KG1 (cell line): ENCODE results near the gene ATP8B4.

Source experiments
- DNase-seq: peaks from one replicate; lab custom pipeline; 2025; lab: John Stamatoyannopoulos, UW

The ATP8B4 gene

DNA sequence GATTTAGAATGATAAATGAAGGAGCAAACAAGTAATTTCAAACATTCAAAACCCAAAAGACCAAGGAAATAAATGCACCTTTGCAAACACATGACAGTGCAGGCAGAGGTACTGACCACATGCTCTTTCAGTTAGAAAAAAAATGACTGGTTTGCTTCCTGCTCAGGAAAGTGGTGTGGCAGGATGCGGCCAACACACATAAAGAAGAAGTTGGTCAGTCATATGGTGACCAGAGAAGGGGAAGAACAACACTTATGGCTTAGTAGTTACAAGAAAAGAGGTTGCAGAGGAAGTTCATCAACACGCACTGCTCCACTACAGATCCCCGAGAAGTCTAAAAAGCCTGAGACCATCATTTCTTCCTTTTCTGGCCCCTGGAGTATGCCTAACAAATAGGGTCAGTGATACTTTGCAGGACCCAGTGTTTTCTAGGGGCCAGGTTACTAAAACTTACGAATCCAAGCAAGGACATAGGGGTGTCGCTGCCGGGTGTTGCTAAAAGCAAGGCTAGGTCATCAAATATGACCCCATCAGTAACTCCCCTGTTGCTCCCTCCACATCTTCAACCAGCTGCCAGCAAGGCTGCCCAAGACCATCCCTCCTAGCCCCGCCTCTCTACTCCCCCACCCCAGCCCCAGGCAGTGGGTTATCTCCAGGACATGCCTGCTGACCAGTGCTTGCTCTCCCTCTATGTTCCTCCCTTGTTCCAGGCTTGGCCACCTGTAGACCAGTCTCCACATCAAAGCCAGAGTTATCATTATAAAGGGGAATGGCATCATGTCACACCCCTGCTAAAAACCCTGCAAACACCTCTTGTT lies 11.2 kb downstream of the ATP8B4 start:
- peak; percentile 62 for DNase-seq

DNA sequence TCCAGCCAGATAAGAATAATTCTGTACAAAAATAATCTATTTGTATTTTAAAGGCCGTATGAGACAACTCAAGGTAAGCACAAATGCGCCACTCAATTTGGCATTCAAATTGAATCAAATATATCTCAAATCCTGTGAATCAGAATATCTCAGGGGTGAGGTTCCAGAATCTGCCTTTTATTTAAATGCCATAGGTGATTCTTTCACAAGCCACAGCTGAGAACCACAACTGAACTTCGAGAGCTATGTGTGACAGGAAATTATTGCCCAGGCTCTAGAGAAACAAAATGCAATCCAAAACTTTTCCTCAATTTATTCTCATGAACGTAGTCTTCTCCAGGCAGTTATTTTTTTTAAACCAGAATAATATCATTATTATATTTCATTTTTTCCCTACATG lies 11.9 kb downstream of the ATP8B4 start:
- DNase-seq = no peak

DNA sequence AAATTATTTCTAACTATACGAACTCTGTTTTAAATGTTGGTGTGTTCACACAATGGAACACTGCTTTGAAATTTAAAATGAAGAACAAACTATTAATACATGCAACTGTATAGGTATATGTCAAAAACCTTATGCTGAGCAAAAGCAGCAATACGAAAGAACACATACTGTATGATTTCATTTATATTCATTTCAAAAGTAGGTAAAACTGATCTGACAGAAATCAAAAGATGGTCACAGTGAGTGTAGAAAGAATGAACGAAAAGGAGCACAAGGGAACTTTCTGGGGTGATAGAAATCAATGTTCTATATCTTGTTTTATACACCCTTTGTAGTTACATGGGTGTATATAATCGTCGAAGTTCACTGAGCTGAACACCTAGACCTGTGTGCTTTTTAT lies 12.6 kb downstream of the ATP8B4 start:
- DNase-seq = no peak

DNA sequence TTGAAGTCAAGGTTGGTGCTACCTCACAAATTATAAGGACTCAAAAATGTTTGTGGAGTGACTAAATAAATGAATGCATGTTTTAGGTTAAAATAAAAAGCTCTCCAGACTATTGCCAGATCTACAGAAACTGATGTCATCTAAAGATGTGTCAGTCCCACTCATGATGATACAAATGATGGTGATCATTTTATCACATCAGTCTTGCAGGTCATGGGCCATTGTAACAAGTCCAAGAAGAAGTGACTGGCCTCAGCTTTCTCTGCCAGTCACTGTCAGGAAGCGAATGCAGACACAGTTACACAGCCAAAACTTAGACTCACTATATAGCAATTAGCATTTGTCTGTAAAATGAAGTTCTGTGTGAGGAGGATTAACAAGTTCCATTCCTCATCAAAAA lies 18.5 kb downstream of the ATP8B4 start:
- DNase-seq = no peak

DNA sequence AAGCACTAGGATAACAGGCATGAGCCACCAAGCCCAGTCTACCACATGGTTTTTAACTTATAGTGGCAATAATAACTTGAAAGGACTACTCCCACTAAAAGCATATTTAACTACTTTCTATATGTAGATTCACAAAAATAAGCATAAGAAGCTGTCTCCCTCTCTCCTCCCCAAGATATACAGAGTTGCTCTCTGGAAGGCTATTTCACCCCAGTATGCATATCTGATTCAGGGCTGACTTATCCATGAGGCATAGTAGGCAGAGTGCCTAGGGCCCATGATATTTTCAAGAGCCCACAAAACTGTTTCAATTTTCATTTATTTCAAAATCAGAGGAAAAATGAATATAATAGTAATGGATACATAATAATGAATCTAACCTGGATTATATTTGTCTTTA lies 20.5 kb downstream of the ATP8B4 start:
- no peak for DNase-seq

DNA sequence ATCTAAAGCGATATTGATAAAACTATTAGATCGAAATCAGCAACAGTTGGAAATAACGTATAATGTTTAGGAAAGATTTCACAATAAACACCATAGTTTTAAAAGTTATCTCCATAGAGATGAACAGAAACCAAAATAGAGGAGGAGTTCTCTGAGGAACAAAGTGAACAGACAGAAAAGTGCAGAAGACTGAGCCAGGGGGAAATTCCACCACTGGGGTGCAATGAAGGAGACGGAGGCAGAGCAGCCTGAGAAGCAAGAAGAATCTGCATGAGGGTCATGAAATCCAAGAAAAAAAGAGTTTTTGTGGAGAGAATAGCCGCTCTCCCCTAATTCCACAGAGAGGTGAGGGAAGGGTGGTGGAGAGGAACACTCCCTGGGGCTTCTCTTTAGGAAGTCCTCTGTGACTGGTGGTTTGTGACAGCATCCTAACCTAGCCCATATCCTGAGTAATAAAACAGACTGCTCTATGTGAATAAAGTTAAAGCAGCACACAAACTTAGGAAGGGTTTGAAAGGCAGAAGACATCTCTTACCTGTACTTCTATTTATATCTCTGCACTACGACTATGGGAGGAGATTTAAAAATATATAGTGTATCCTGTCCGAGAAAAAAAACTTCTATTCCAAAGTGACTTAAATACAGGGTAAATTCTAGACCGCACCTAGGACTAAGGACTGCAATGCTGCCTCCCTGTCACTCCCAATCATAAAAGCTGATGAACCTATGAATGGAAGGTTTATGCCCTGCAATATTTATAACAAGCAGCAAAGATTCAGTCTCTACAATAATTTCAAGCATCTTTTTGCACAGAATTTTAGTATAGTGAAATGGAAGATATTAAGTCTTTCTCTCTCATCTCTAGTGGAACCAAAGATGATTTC lies 22.9 kb downstream of the ATP8B4 start:
- DNase-seq = no peak

DNA sequence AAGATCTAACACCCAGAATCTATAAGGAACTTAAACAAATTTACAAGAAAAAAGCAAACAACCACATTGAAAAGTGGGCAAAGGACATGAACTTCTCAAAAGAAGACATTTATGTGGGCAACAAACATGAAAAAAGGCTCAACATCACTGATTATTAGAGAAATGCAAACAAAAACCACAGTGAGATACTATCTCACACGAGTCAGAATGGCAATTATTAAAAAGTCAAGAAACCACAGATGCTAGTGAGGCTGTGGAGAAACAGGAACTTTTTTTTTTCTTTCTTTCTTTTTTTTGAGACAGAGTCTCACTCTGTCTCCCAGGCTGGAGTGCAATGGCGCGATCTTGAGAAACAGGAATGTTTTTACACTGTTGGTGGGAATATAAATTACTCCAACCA lies 29.6 kb downstream of the ATP8B4 start:
- peak; percentile 24 for DNase-seq

DNA sequence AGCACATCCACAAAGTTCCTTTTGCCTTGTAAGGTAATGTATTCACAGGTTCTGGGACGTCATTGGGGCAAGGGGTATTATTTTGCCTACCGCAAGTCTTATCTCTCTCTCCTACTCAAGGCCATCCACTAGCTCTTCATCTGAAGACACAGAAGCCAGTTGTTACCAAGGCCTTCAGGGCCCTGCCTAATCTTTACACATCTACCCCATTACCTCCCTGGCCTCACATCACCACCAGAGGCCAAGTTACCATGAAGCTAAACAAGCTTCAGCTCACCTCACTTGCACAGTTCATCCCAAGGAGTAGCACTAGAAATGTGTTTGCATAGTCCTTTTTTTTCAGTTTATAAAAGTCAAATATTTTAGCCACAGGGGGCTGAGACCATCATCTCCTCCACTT lies 34.1 kb downstream of the ATP8B4 start:
- no peak for DNase-seq

DNA sequence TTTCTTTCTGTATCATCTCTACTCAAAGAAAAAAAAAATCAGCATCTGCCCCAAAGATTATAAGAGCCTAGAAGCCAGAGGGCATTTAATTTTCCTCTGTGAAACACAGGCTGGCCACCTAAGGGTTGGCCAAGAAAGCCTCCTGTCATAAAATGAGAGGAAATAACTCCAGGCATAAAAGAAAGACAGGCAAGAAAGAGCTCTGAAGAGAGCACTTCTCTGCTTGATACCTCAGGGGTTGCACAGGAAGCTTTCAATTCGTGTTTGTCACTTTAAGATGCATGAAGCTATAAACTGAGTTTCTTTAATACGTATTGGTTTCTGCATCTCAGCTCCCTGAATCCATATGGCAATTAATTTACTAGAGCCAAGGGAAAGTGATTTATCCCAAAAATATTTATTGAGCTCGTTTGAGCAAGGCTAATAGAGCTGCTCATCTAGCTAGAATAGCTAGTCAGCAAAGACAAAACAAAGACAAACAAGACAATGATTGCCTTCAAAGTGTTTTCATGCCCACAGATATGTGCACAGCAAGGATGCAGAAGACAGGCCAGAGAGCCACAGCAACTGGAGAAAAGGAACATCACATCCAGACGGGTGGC lies 35.5 kb downstream of the ATP8B4 start:
- DNase-seq = no peak

DNA sequence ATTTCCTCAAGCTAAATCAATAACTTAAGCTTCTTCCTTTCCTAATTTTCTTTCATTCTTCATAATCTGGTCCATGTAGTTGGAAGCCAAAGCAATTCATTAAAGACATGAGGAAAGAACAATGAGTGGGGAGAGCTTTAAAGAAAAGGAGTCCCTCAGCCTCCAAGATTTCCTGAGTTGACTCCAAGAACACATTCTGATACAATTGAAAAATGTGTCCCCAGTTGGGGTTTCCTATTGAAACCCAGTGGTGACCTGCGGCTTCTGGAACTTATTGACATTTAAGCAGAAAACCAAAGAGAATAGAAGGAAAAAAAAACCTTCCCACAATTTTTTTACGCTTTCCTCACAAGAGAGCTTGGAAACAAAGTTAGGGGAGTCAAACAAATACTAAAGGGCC lies 37.0 kb downstream of the ATP8B4 start:
- DNase-seq = no peak

DNA sequence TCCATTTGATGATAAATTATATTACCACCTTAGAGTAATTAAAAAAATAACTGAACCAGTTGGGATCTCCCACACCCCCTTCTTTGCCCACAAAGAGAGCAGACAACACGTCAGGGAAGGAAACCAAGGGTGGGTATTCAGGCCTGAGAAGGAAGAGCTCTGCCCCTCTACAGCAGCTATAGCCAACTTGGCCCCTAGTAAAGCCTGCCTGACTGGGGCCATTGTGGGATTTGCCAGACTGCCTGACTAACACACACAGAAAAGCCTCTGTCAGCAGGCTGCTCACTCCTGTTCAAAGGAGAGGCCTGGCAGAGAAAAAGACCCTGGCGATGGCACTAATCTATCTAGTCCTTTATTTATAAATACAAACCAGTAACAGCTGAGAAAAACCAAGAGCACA lies 41.4 kb downstream of the ATP8B4 start:
- DNase-seq = no peak

DNA sequence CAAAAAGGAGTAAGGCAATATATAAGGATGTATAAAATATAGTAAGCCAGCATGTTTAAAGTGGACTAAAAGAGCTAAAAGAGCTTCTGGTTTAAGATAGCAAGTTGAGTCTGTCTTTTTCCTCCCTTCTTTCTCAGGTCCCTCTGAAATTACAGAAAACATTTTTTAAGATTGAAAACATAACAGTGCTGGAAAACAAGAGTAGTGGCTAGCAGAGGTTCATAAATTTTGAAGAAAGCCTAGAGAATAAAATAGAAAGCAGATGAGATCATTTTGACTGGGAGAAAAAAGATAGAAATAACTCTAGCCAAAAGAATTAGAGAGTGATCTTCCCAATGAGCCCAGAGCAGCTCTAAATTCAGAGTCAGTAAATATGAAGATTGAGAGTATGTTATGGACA lies 41.9 kb downstream of the ATP8B4 start:
- DNase-seq = no peak

DNA sequence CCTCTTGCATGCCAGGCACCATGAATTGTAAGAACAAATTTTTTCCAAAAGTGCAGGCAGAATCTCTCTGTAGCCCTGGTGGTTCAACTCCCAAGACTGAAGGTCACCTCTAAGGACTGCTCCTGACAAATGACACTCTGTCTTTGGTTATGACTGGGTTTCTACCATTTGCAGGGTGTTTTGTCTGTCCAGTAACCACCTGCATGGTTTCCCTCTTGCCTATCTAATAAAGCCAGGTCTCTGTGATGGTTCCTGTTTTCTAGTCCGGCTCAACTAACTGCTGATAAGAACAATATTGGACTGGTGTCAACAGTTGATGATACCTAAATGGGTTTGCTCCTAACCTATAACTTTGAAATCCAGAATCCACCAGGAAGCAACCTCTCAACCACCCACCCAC lies 43.7 kb downstream of the ATP8B4 start:
- DNase-seq = no peak

DNA sequence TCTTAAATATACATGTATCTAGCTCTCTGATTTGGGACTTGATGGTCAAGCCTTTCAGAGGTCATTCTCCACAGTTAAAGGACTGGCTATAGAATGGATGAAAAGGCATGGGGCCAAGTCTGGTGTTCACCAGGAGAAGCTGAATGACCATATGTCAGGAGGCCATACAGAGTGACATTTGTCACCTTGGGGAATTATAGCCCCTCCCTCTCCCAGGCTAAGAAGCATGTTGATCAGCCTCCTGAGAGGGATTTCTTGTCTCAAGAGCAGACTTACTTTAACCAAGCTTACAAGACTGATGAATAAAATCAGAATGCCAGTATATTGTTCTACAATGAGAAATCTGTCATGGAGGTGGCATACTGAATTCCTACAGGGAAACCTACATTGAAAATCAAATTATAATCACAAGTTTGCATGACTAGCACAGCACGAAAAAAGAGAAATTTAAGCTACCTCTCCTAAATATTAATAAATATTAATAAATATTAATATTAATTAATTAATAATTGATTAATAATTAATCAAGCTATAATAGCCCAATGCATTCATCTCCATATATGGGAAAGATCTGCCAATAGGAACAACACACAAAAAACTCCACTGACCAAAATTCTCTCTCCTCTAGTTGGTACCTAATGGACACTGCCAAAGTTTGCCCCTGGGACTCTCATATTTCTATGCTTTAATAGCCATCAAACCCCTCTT lies 47.3 kb downstream of the ATP8B4 start:
- no peak for DNase-seq

DNA sequence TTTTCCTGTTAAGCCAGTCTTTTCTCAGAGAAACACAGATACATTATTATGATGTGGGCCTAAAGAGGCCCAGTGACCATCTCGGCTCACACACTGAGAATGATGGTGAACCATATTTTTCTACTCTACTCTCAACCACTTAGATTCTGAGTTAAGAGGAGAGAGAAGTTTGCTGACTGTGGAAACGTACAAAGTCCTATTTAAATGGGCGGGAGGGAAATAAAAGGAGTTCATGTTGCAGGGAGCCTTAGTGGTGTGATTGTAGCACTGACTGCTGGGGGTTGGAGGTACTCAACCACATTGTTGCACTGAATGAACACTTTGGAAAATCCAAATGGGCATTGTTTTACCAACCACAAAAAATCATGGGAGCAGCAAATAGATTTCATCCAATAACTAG lies 51.0 kb downstream of the ATP8B4 start:
- no peak for DNase-seq

DNA sequence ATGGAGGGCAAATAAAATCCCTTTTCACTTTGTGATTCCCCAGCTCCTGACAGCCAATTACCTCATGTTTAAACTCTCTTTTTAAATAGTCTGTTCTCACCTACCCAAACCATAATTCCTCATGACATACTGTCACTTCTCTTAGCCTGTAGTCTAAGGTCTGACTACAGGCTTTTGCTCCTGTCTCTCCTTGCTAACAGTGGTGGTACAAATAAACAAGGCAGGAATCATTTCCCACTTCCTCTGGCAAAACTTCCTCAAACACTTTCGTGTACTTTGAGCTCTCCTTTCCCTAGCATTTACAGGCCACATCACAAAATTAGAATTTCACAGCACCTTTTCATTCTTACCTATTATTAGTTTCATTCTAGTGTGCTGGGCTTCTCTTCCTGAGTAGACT lies 51.8 kb downstream of the ATP8B4 start:
- no peak for DNase-seq

DNA sequence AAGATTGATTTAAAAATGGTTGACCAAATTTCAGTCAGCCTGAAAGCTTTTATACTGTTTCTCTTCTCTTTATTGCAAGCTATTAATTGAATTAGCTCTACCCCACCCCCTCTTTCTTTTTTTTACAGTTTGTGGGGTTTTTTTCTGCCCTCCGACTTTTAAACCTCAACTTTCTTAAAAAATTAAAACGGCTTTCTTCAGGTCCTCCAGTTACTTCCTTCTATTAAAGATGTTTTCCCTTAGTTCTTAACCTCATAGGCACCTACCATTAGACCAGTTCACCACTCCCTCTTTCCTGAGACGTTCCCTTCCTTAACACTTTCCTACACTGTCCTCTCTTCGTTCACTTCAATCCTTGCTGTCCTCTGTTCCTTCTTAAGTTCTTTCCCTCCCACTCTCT lies 52.4 kb downstream of the ATP8B4 start:
- no peak for DNase-seq

DNA sequence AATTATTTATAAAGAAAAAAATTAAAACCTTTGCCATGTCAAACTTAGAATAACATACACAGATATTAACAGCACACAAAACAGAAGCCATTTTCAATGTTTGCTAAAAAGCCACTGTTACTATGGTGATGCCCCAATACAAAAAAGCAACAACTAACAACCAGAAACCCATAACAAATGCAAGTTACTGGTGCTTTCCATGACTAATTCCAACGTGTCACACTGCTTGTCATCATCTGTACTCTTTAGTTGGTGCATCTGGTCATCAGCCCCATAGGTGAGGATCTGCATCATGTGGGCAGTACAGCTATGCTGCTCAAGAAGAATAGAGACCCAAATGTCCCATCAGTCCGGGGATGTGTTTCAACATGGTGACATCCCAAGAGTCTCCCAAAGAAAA lies 52.8 kb downstream of the ATP8B4 start:
- DNase-seq = no peak

DNA sequence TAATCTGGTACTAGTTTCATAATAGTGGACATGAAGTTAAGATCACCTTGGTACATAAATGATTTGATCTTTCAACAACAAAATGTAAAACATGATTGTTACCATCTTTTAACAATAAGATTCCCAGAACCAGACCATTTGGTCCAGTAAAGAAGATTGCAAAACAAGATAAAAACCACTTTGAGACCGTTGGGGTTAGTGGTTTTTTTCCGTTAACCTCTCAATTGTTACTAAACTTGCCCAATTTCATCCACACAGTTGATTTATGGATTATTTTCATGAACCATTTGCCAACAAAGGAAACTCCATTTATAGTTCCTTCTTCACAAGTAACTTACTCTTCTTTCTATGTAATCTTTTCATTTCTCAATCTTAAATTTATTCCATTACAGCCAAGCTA lies 53.8 kb downstream of the ATP8B4 start:
- DNase-seq = peak; percentile 68

DNA sequence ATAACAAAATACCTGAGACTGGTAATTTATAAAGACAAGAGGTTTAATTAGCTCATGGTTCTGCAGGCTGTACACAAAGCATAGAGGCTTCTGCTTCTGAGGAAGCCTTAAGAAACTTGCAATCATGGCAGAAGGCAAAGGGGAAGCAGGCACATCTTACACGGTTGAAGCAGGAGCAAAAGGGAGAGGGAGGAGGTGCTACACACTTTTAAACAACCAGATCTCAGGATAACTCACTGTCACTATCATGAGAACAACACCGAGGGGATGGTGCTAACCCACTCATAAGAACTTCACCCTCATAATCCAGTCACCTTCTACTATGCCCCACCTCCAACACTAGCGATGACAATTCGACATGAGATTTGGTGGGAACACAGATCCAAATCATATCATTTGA lies 54.4 kb downstream of the ATP8B4 start:
- no peak for DNase-seq

DNA sequence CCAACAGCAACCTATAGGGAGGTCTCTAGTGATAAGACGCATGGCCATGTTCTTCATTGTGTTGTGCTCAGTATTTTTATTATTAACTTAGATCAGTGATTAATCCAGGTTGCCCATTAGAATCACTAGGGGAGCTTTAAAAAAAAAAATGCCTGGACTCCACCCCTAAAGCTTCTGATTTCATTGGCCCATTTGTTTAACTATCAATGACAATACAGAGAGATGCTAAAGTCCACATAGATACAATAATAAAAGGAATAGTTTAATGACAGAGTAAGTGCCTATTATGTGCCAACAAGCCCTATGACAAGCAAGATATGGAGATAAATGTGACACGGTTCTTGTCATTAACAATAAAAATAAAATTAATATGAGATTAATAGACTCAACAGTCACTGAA lies 55.8 kb downstream of the ATP8B4 start:
- DNase-seq = no peak

DNA sequence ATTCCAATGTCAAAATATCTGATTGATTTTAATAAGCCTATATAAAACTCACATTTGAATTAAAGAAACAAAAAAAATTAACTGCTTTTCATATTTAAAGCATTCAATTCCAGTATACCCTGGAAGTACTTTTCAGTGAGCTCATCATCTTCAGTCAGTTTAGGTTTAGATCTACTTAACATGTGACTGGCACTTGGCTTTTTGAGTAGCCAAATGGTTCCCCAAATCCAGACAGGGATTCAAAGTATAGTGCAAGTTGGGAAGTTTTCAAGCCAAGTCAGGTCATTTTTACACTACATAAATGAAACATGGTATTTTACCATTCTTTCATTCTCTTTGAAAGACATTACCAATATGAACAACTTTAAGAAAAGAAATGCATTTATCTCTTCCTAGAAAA lies 57.5 kb downstream of the ATP8B4 start:
- DNase-seq = no peak
